IPS DF 6.9 (cell line): ENCODE results near the gene PLOD1.
A peak's percentile ranks its signal among the peaks of the same experiment; 100 is the strongest.
"Not testable (repeated sequence)": the region's sequence is repeated elsewhere in the genome, so short reads cannot be mapped to it uniquely, and the experiment has no call there.

Experiments
- DNase-seq: peaks from one replicate; pipeline ENCODE4 v3.0.0-alpha.2; 2013; ENCODE audit warnings: low read depth, low spot score
- H3K27ac ChIP-seq: one replicate; pipeline ENCODE4 v1.5.1; 2013; ENCODE audit warnings: low read length, control low read depth
- H3K27me3 ChIP-seq: 2 replicates; pipeline ENCODE4 v1.6.1; 2013; ENCODE audit warnings: mild to moderate bottlenecking, low read length; ENCODE audit not compliant: control insufficient read depth, insufficient read depth
- H3K36me3 ChIP-seq: 2 replicates; pipeline ENCODE4 v1.6.1; 2013; ENCODE audit warnings: low read length; ENCODE audit not compliant: control insufficient read depth, insufficient read depth
- H3K4me1 ChIP-seq: 2 replicates; pipeline ENCODE4 v1.6.1; 2013; ENCODE audit warnings: low read length; ENCODE audit not compliant: control insufficient read depth, insufficient read depth
- H3K4me3 ChIP-seq: 2 replicates; pipeline ENCODE4 v1.5.1; 2013; ENCODE audit warnings: mild to moderate bottlenecking, low read length
- H3K9me3 ChIP-seq: 2 replicates; pipeline ENCODE4 v1.6.1; 2013; ENCODE audit warnings: low read length, inconsistent platforms; ENCODE audit not compliant: control insufficient read depth, insufficient read depth
- WGBS: extraction: QIAGEN DNeasy Blood & Tissue Kit; methylation state at CpG from one replicate; pipeline ENCODE4 v1.1.7; 2013; ENCODE audit warnings: mixed read lengths, missing lambda C conversion rate; ENCODE audit not compliant: insufficient read length, insufficient coverage; 5-methylcytosine and 5-hydroxymethylcytosine counted together

PLOD1 gene

DNA sequence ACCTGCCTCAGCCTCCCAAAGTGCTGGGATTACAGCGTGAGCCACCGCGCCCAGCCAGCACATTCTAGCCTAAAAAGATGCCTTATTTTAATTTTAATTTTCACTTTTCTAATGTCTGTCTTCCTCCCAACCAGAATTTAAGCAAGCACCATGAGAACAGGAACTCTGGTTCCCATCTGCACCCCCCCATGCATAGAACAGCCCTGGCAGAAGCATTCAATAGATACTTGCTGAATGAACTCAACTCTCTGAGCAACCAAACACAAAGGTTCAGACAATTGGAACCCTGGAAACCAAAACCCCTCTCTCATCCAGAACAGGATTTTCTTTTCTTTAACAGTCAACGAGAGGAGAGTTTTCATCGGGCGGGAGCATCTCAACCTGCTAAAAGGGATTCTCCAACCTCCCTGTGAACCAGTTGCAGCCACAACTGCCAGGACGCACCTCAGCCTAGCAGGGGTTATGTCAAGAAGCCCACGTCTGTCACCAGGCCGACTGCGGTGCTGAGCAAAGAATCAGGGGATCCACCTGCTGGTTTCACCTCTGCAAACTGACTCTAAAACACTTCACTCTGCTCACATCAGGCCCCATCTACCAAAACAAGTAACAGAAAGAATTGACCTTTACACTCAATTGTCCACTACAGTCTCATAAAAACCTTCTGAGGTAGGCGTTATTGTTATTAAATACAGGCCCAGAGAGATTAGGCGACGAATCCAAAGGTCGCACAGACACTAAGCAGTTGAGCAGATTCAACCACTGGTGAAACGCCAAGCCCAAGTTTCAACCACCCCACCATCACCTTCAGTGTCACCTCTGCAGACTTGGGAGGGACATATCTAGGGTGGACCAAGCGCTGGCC is 10.0 kb upstream of the PLOD1 start:
- WGBS, result no CpG with 5 or more reads among the region's 16 CpGs
- Histone ChIP-seq H3K9me3 (no peaks in the 10 kb centered on the region), H3K27ac (no peak overlapping the region), H3K4me1 (0 out of 2 replicates have a peak, but pooled peaks cover 2% of the 10 kb centered on the region), H3K36me3 (peaks cover 17% of the 10 kb centered on the region), H3K27me3 (no peaks in the 10 kb centered on the region), H3K4me3 (peak overlapping the region; percentile 40; the same call in 1 of the 2 replicates)
- no peak for DNase-seq

DNA sequence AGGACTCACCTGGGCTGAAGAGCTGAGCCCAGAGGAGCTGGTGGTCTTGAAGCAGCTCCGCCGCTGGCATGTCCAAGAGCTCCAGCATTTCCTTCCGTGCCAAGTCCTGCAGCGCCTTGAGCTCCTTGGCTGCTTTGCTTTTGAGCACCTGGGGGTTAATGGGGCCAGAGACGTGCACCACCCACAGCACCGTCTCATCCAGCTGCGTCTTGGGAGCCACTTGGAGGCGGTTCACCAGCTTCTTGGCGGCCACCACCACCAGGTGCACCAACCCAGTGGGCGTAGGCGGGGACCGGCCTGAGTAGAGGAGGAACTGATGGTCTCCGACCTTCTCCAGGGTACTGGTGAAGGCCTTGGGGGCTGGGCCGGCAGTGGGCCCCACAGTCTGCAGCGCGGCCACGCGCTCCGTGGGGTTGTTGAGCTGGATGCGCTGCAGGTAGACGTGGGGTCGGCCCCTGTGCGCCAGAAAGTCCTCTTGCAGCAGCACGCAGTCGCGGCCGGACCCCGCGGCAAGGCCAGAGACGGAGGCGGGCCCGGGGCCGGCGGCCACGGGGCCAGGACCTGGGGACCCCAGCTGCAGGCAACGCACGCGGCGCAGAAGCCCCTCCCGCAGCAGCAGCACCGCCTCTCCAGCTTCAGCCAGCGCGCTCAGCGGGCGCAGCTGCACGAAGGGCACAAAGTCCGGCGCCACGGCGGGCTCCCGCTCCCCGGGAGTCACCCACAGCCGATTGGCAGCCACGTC is 9.2 kb upstream of the PLOD1 start:
- not testable (repeated sequence) for DNase-seq, H3K9me3 ChIP-seq, H3K27me3 ChIP-seq, H3K27ac ChIP-seq, H3K4me1 ChIP-seq
- WGBS, result no CpG with 5 or more reads among the region's 54 CpGs
- H3K4me3 ChIP-seq, result peak overlapping the region; percentile 78
- peaks cover 17% of the 10 kb centered on the region for H3K36me3 ChIP-seq

DNA sequence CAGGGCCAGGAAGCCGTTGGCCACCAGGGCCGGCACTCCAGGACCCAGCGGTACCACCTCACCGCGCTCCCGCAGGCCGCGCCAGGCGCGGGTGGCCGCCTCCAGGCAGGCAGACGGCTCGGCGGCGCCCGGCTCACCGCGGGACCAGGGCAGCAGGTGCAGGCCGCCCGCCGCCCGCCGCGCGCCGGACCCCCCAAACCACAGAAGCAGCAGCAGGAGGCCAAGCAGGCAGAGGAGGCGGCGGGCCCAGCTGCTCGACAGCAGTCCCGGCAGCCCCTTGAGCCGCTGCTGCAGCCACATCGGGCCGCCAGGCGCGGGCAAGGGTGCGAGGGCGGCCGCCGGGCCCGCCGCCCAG is 8.6 kb upstream of the PLOD1 start:
- Histone ChIP-seq H3K36me3 (peaks cover 13% of the 10 kb centered on the region), H3K4me3 (peak overlapping the region; percentile 78), H3K9me3 (no peaks in the 10 kb centered on the region), H3K4me1 (0 out of 2 replicates have a peak, but pooled peaks cover 2% of the 10 kb centered on the region), H3K27ac (no peak overlapping the region), H3K27me3 (no peaks in the 10 kb centered on the region)
- DNase-seq, result no peak
- no CpG with 5 or more reads among the region's 41 CpGs for WGBS

DNA sequence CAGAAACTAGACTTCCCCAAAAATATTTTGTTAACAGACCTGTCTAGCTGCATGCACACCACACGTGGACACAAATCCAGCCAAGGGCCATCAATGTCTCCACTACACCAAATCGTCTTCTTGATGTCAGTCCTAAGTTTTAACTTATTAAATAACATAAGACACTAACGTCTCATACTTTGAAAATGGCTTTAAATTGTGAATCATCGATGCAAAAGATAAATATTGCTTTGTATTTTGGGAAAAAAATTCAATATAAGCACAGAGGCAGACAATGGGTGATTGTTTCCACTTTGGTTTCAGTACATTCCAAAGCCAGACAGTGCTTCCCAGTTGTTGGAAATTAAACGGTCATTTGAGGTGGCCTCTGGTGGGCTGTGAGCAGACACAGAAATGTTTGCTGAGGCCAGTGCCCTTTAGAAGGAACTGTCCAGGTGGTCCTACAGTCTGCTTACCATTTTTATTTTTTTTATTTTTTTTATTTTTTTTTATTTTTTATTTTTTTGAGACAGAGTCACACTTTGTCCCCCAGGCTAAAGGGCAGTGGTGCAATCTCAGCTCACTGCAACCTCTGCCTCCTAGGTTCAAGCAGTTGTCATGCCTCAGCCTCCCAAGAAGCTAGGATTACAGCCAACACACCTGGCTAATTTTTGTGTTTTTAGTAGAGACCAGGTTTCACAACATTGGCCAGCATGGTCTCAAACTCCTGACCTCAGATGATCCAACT is 6.5 kb upstream of the PLOD1 start:
- no CpG with 5 or more reads among the region's 5 CpGs for WGBS
- peaks cover 1% of the 10 kb centered on the region; the same call in 1 of the 2 replicates for H3K36me3 ChIP-seq
- H3K27me3 ChIP-seq, result no peaks in the 10 kb centered on the region
- 0 out of 2 replicates have a peak, but pooled peaks cover 2% of the 10 kb centered on the region for H3K4me1 ChIP-seq
- no peak overlapping the region for H3K27ac ChIP-seq
- H3K4me3 ChIP-seq, result no peak overlapping the region
- H3K9me3 ChIP-seq, result no peaks in the 10 kb centered on the region
- DNase-seq, result no peak

DNA sequence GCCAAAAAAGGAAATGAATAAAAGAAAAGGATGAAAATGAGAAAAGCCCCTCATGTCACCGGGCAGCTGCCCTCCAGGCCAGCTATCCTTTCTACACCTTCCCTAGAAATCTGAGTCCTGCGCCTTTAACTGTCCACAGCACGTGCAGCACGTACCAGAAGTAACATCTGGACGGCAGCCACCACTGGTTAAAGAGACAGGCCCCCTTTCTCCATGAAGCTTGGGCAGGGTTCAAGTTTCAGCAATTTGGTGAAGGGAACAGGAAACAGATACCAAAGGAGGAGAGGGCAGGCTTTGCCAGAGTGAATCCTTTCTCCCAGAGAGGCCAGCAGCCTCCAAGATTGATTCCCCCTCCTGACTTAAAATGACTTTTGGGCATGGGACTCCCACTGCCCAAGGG is 4.7 kb upstream of the PLOD1 start:
- no peak for DNase-seq
- WGBS, result no CpG with 5 or more reads among the region's 5 CpGs
- Histone ChIP-seq H3K36me3 (no peaks in the 10 kb centered on the region; the same call in 1 of the 2 replicates), H3K27me3 (no peaks in the 10 kb centered on the region), H3K27ac (no peak overlapping the region), H3K4me1 (peaks cover 2% of the 10 kb centered on the region; the same call in 1 of the 2 replicates), H3K9me3 (no peaks in the 10 kb centered on the region), H3K4me3 (no peak overlapping the region)

DNA sequence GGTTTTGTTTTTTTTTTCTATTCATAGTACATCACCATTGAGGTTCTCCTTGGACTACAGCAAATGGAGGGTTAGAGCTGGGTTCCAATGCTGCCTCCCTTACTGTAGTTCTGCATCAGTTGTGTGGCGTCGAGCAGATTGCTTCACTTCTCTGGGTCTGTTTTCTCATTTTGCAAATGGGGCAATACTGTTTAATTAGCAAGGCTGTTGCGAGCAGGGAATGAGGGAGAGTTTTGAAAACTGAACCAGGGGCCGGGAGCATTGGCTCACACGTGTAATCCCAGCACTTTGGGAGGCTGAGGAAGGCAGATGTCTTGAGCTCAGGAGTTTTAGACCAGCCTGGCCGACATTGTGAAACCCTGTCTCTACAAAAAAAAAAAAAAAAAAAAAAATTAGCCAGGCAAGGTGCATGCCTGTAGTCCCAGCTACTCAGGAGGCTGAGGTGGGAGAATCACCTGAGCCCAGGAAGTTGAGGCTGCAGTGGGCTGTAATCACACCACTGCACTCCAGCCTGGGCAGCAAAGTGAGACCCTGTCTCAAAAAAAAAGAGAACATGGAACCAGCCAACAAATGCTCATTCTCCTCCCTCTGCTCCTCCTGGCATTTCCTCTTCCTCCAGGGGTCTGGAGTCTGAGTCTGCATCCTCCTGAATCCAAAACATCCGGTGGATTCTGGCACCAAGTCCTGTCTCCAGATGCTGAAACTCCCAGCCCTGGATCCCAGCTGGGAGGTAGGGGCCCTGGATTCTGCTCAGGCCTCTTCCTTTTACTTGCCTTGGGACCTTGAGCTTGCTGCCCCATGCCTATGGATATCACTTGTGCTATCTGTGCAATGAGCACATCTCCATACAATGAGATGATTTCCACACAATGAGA is 3.7 kb upstream of the PLOD1 start:
- no peak overlapping the region for H3K27ac ChIP-seq
- WGBS, result no CpG with 5 or more reads among the region's 7 CpGs
- no peaks in the 10 kb centered on the region; the same call in 1 of the 2 replicates for H3K36me3 ChIP-seq
- H3K27me3 ChIP-seq, result no peaks in the 10 kb centered on the region
- H3K4me3 ChIP-seq, result no peak overlapping the region
- no peaks in the 10 kb centered on the region for H3K9me3 ChIP-seq
- DNase-seq, result no peak
- H3K4me1 ChIP-seq, result peaks cover 2% of the 10 kb centered on the region; the same call in 1 of the 2 replicates

DNA sequence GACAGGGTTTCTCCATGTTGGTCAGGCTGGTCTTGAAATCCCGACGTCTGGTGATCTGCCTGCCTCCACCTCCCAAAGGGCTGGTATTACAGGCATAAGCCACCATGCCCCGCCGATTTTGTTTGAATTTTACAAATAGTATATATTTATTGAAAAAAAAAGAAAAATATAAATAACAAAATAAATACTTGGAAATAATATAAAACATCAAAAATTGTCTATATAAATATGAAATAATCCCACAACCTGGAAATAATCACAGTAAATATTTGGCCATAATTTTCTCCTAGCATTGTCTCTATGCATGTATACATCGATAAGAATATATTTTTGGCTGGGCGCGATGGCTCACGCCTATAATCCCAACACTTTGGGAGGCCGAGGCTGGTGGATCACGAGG is 2.7 kb upstream of the PLOD1 start:
- no peak for DNase-seq
- peaks cover 2% of the 10 kb centered on the region; the same call in 1 of the 2 replicates for H3K4me1 ChIP-seq
- no peak overlapping the region for H3K4me3 ChIP-seq
- H3K27ac ChIP-seq, result no peak overlapping the region
- WGBS, result no CpG with 5 or more reads among the region's 10 CpGs
- no peaks in the 10 kb centered on the region for H3K36me3 ChIP-seq
- no peaks in the 10 kb centered on the region for H3K9me3 ChIP-seq
- no peaks in the 10 kb centered on the region for H3K27me3 ChIP-seq

DNA sequence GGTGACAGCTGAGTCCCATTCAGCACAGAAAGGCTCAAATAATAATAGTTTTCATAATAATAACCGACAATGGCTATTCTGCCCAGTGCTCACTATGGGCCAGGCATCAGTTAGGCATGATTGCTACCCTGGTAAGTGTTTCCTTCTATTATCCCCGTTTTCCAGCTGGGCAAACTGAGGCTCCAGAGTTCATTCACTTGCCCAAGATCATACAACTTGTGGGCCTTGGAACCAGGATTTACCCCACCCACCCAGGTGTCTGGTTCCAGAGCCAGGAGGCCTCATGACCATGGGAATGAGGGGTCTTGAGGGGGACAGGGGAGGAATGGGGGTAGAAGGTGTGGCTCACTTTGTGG is 518 bp downstream of the PLOD1 start:
- DNase-seq, result no peak
- H3K27ac ChIP-seq, result no peak overlapping the region
- peaks cover 2% of the 10 kb centered on the region; the same call in 1 of the 2 replicates for H3K4me1 ChIP-seq
- no CpG with 5 or more reads among the region's 2 CpGs for WGBS
- H3K27me3 ChIP-seq, result no peaks in the 10 kb centered on the region
- H3K36me3 ChIP-seq, result no peaks in the 10 kb centered on the region
- no peaks in the 10 kb centered on the region for H3K9me3 ChIP-seq
- H3K4me3 ChIP-seq, result peak overlapping the region; percentile 48; the same call in 1 of the 2 replicates

DNA sequence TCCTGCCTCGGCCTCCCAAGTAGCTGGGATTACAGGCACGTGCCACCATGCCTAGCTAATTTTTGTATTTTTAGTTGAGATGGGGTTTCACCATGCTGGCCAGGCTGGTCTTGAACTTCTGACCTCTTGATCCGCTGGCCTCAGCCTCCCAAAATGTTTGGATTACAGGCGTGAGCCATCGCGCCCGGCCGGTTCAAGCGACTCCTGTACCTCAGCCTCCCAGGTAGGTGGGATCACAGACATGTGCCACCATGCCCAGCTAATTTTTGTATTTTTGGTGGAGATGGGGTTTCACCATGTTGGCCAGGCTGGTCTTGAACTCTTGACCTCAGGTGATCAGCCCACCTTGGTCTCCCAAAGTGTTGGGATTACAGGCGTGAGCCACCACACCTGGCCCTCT is 1.2 kb downstream of the PLOD1 start:
- no CpG with 5 or more reads among the region's 10 CpGs for WGBS
- not testable (repeated sequence) for DNase-seq, H3K27me3 ChIP-seq, H3K4me1 ChIP-seq, H3K9me3 ChIP-seq, H3K27ac ChIP-seq, H3K36me3 ChIP-seq, H3K4me3 ChIP-seq
